Prostate gland (tissue), 2 donors: ENCODE measurements around the gene ANKS1B. TPM values are rescaled to one million over a fixed set of nuclear protein-coding genes. Genes with fewer than 3 reads are reported as not detected.
A peak's percentile ranks its signal among the peaks of the same experiment; 100 is the strongest.

Source experiments
- DNase-seq: peaks from one replicate; pipeline ENCODE4 v3.0.0-alpha.2; 2019; ENCODE audit warnings: low spot score
- H3K27ac ChIP-seq, 2 donors: fragments of 200-600 bp; sonication (generic); 2 replicates each; pipeline ENCODE4 v1.5.1; 2017 to 2019
- H3K27me3 ChIP-seq: fragments of 200-600 bp; sonication (generic); replicated peaks from 2 replicates; pipeline ENCODE4 v1.5.1; 2019; ENCODE audit not compliant: insufficient read depth
- H3K36me3 ChIP-seq, 2 donors: fragments of 200-600 bp; sonication (generic); 1 replicate in 1 of 2; 2 replicates in 1 of 2; pipeline versions ENCODE4 v1.5.1 to v1.8.1; 2017 to 2019
- H3K4me1 ChIP-seq: fragments of 200-600 bp; sonication (generic); replicated peaks from 2 replicates; pipeline ENCODE4 v1.5.1; 2019
- H3K4me3 ChIP-seq, 2 donors: fragments of 200-600 bp; sonication (generic); 2 replicates each; pipeline ENCODE4 v1.5.1; 2017 to 2019
- H3K9me3 ChIP-seq: fragments of 200-600 bp; sonication (generic); 2 replicates; pipeline ENCODE4 v1.5.1; 2017
- CTCF ChIP-seq, 4 experiments: fragments of 200-600 bp in 2 of 4; fragments of 450-650 bp in 2 of 4; sonication (generic) in 2 of 4; IDR thresholded peaks; 1 replicate in 3 of 4; 2 replicates in 1 of 4; pipeline ENCODE4 v1.5.1; 2016 to 2019; ENCODE audit warnings: antibody characterized with exemption in 4 of 4, mild to moderate bottlenecking in 2 of 4, moderate library complexity in 2 of 4
- POLR2A ChIP-seq: fragments of 450-650 bp; IDR thresholded peaks from one replicate; pipeline ENCODE4 v1.6.1; 2016; ENCODE audit warnings: antibody characterized with exemption, mild to moderate bottlenecking
- POLR2AphosphoS5 ChIP-seq: sonication (generic); formaldehyde crosslinking; IDR thresholded peaks from one replicate; pipeline ENCODE4 v1.6.1; 2017; ENCODE audit warnings: antibody characterized with exemption
- WGBS: methylation state at CpG from one replicate; pipeline ENCODE4 v1.1.5; 2018; 5-methylcytosine and 5-hydroxymethylcytosine counted together
- intact Hi-C: fragments of 100-400 bp; cut with DNase I; formaldehyde crosslinking; loops from one replicate; pipeline ENCODE4 v1.14.2; 2022
- total RNA-seq, 2 donors: library from RNA; depleted of rRNA; stranded (reverse); fragments of >200 nt; gene quantifications; one replicate each; pipeline ENCODE4 v1.1.0, GENCODE V29; 2016

Gene ANKS1B
- total RNA-seq, 2 donors from 2014 or later = 13.0 to 17.4 TPM

- H3K4me1 ChIP-seq = no peaks in the 10 kb centered on the region
- TF ChIP-seq CTCF (IDR thresholded peaks at IDR 0.05) (no peak), POLR2A (no peak), POLR2AphosphoS5 (no peak)
- no peaks in the 10 kb centered on the region for H3K27me3 ChIP-seq
- no peak overlapping the region for H3K27ac ChIP-seq
- no peaks in the 10 kb centered on the region for H3K36me3 ChIP-seq
- WGBS = 82% methylated on average over 6 of the region's 6 CpGs
- H3K9me3 ChIP-seq = no peaks in the 10 kb centered on the region
- DNase-seq = no peak
- no peak overlapping the region for H3K4me3 ChIP-seq
- intact Hi-C loops = no loop called here
Observed at GRCh38 chr12:98908866-98909265, 1075.9 kb downstream of the ANKS1B start.

GRCh38 chr12:98903875-98904274, 1080.9 kb downstream of the ANKS1B start:
- no peaks in the 10 kb centered on the region for H3K36me3 ChIP-seq
- intact Hi-C loops = no loop called here
- no peaks in the 10 kb centered on the region for H3K27me3 ChIP-seq
- no peak overlapping the region for H3K4me3 ChIP-seq
- no peaks in the 10 kb centered on the region for H3K4me1 ChIP-seq
- no peak for DNase-seq
- TF ChIP-seq POLR2A = no peak
- no peak for TF ChIP-seq POLR2AphosphoS5
- no peak for TF ChIP-seq CTCF (IDR thresholded peaks at IDR 0.05)
- no peak overlapping the region for H3K27ac ChIP-seq
- no peaks in the 10 kb centered on the region for H3K9me3 ChIP-seq

DNA sequence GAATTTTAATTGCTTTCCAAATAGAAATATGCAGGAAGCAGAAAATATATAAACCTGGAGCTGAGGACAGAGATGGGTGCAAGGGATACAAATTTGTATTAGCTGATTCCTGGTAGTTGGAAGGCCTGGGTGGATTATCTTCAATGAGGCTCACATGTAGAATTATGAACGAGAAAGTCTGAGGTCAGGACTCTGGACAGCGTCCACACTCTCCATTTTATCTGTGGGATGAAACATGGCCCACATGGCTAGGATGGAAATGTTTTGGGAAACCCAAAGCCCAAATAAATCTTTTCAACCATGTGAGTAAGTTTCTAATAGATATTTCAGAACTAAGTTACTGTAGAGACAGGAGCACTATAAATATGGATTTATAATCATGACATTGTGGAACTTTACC, 1083.5 kb downstream of the ANKS1B start:
- peaks cover 3% of the 10 kb centered on the region for H3K27me3 ChIP-seq
- WGBS = 34% methylated on average over 2 of the region's 2 CpGs
- no peak for TF ChIP-seq POLR2A
- no peak for TF ChIP-seq CTCF (IDR thresholded peaks at IDR 0.05)
- TF ChIP-seq POLR2AphosphoS5 = no peak
- intact Hi-C loops = no loop called here
- no peaks in the 10 kb centered on the region for H3K9me3 ChIP-seq
- no peak for DNase-seq
- no peak overlapping the region for H3K27ac ChIP-seq
- no peak overlapping the region for H3K4me3 ChIP-seq
- no peaks in the 10 kb centered on the region for H3K36me3 ChIP-seq
- H3K4me1 ChIP-seq = no peaks in the 10 kb centered on the region

DNA sequence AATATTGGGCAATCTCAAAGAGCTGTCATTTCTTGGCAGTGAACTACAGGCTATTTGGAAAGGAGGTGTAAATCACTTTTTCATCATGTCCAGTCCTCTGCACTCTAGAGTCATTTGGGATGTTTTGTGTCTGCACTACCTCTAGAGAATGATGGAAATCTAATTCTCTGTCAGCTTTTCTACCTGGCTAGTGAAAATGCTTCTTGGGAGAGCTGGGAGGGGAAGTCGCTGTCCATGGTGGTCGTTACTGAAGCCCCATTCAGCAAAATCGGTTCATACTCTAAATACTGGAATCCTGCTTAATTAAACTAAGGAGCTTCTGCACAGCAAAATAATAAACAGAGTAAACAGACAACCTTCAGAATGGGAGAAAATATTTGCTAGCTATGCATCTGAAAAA, 1087.8 kb downstream of the ANKS1B start:
- Histone ChIP-seq H3K4me1 (no peaks in the 10 kb centered on the region), H3K9me3 (no peaks in the 10 kb centered on the region), H3K4me3 (no peak overlapping the region), H3K27ac (no peak overlapping the region), H3K36me3 (no peaks in the 10 kb centered on the region), H3K27me3 (peaks cover 6% of the 10 kb centered on the region)
- TF ChIP-seq POLR2AphosphoS5 (no peak), CTCF (IDR thresholded peaks at IDR 0.05) (no peak), POLR2A (no peak)
- no peak for DNase-seq
- 11% methylated on average over 3 of the region's 3 CpGs for WGBS
- intact Hi-C loops = no loop called here

GRCh38 chr12:98895086-98895651, 1089.6 kb downstream of the ANKS1B start:
- DNase-seq = no peak
- 4% methylated on average over 33 of the region's 60 CpGs for WGBS
- no peak for TF ChIP-seq POLR2A
- Histone ChIP-seq H3K4me3 (peak overlapping the region; percentile 25 to 30), H3K36me3 (no peaks in the 10 kb centered on the region), H3K27ac (no peak overlapping the region), H3K27me3 (peaks cover 6% of the 10 kb centered on the region), H3K9me3 (no peaks in the 10 kb centered on the region), H3K4me1 (no peaks in the 10 kb centered on the region)
- intact Hi-C loops = no loop called here
